Measurements from ENCODE around the gene SLAMF6.
"Not testable (repeated sequence)": the region's sequence is repeated elsewhere in the genome, so short reads cannot be mapped to it uniquely, and the experiment has no call there.

The SLAMF6 gene

GRCh38 chr1:160522622-160523345 is at the start of gene SLAMF6:
Gene SLAMF6, minus strand, starts transcription at chr1:160523255. Its CDS starts 63 bp downstream, at chr1:160523192.
- Histone ChIP-seq H3K27ac (peak within 1 kb of the TSS in 12 of 21 experiments; percentile 2 to 89 (median 67)), H3K4me3 (peak within 1 kb of the TSS in 5 of 7 experiments; percentile 13 to 31 (median 18))

GRCh38 chr1:160570840-160571239 is 47.8 kb upstream of the SLAMF6 start:
- H3K27ac ChIP-seq: peak overlapping the region in 6 of 21 experiments; percentile 17 to 95 (median 80)
- no peak overlapping the region for H3K4me3 ChIP-seq

- H3K27ac ChIP-seq: peak overlapping the region in 9 of 21 experiments; percentile 27 to 95 (median 67)
- no peak overlapping the region for H3K4me3 ChIP-seq
Measured at GRCh38 chr1:160569806-160570205, 46.8 kb upstream of the SLAMF6 start.

GRCh38 chr1:160567858-160568682 is 45.0 kb upstream of the SLAMF6 start:
- no peak overlapping the region for H3K4me3 ChIP-seq
- peak overlapping the region in 15 of 21 experiments; percentile 2 to 95 (median 60) for H3K27ac ChIP-seq

GRCh38 chr1:160567341-160567740 is 44.3 kb upstream of the SLAMF6 start:
- H3K27ac ChIP-seq: peak overlapping the region in 15 of 21 experiments; percentile 14 to 95 (median 60)
- no peak overlapping the region for H3K4me3 ChIP-seq

DNA sequence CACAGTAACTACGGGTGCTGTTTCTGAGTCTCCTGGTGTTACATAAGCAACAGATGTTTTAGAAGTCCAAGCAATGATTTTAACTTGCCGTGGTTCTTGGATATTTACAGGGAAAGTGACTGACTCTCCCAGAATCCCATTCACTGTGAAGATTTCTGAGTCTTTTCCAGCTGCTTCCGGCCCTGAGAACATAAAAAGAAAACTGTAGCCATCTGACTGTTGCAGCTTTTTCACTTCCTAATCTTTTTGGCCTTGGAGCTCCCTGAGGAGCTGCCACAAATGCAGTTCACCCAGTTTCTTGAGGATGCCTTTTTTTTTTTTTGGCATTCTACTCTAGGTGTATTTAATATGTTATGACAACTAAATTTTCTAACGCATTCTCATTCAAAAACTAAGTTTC is 42.5 kb upstream of the SLAMF6 start:
- H3K4me3 ChIP-seq: no peak overlapping the region
- peak overlapping the region in 8 of 21 experiments; percentile 30 to 95 (median 63) for H3K27ac ChIP-seq

GRCh38 chr1:160563230-160563629 is 40.2 kb upstream of the SLAMF6 start:
- not testable (repeated sequence) for H3K4me3 ChIP-seq
- peak overlapping the region in 1 of 21 experiments; percentile 95 for H3K27ac ChIP-seq

- not testable (repeated sequence) for H3K4me3 ChIP-seq
- H3K27ac ChIP-seq: peak overlapping the region in 1 of 21 experiments; percentile 95
Measured at GRCh38 chr1:160562745-160563144, 39.7 kb upstream of the SLAMF6 start.

- H3K4me3 ChIP-seq: no peak overlapping the region
- peak overlapping the region in 9 of 21 experiments; percentile 1 to 95 (median 66) for H3K27ac ChIP-seq
Measured at GRCh38 chr1:160560806-160561205, 37.8 kb upstream of the SLAMF6 start.

- Histone ChIP-seq H3K4me3 (no peak overlapping the region), H3K27ac (peak overlapping the region in 10 of 21 experiments; percentile 10 to 95 (median 68))
Measured at GRCh38 chr1:160560045-160560705, 37.1 kb upstream of the SLAMF6 start.

DNA sequence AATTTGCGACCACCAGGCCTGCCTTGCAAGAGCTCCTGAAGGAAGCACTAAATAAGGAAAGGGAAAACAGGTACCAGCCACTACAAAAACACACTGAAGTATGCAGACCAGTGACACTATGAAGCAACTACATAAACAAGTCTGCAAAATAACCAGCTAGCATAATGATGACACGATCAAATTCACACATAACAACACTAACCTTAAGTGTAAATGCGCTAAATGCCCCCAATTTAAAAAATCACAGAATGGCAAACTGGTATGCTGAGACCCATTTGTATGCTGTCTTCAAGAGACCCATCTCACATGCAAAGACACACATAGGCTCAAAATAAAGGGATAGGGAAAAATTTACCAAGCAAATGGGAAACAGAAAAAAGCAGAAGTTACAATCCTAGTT is 36.4 kb upstream of the SLAMF6 start:
- peak overlapping the region in 10 of 21 experiments; percentile 3 to 95 (median 68) for H3K27ac ChIP-seq
- not testable (repeated sequence) for H3K4me3 ChIP-seq

DNA sequence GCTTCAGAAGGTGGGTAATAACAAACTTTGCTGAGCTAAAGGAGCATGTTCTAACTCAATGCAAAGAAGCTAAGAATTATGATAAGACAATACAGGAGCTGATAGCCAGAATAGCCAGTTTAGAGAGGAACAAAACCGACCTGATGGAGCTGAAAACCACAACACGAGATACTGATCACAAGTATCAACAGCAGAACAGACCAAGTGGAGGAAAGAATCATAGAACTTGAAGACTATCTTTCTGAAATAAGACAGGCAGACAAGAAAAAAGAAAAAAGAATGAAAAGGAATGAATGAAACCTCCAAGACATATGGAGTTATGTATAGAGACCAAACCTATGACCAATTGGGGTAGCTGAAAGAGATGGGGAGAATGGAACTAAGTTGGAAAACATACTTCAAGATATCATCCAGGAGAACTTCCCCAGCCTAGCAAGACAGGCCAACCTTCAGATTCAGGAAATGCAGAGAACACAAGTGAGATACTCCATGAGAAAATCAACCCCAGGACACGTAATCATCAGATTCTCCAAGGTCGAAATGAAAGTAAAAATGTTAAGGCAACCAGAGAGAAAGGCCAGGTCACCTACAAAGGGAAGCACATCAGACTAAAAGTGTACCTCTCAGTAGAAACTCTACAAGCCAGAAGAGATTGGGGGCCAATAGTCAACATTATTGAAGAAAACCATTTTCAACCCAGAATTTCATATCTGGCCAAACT is 35.8 kb upstream of the SLAMF6 start:
- H3K4me3 ChIP-seq: no peak overlapping the region
- H3K27ac ChIP-seq: peak overlapping the region in 11 of 21 experiments; percentile 3 to 95 (median 66)

GRCh38 chr1:160553778-160554177 is 30.7 kb upstream of the SLAMF6 start:
- no peak overlapping the region for H3K27ac ChIP-seq
- no peak overlapping the region for H3K4me3 ChIP-seq

GRCh38 chr1:160552425-160552824 is 29.4 kb upstream of the SLAMF6 start:
- H3K27ac ChIP-seq: no peak overlapping the region
- H3K4me3 ChIP-seq: no peak overlapping the region

GRCh38 chr1:160550572-160551034 is 27.5 kb upstream of the SLAMF6 start:
- Histone ChIP-seq H3K4me3 (no peak overlapping the region), H3K27ac (peak overlapping the region in 1 of 21 experiments; percentile 43)

GRCh38 chr1:160549665-160550006 is 26.6 kb upstream of the SLAMF6 start:
- Histone ChIP-seq H3K4me3 (no peak overlapping the region), H3K27ac (peak overlapping the region in 2 of 21 experiments; percentile 11 to 43)

DNA sequence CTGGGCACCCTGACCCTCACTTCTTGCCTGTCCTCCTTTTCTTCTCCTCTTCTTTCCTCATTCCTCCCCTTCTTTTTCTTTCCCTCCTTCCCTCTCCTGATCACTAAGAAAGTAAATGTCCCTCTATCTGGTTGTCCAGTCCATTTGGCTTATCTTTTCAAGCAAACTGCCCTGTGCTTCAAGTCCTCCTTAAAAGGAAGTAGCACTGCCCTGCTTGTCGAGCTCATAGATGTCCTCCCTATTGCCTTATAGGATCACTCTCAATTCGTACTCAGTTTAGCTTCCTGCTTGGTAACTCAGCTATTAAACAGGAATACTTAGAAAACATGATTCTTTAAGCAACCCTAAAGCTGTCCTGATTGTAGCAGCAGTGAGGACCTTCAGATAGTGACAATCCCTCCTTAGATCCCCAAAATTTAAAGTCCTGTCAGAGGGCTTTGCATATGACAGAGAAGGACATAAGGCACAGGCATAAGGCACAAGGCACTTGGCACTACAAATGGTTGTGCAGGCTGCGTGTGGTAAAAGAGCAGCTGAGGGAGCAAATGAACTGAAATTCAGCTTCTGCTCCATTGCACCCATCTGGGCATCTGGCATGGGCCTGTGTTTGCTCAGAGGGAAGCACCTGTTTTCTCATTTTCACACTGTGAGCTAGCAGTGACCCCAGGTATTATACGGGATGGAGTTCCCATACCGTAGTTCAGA is 26.1 kb upstream of the SLAMF6 start:
- peak overlapping the region in 2 of 21 experiments; percentile 5 to 11 for H3K27ac ChIP-seq
- H3K4me3 ChIP-seq: no peak overlapping the region

DNA sequence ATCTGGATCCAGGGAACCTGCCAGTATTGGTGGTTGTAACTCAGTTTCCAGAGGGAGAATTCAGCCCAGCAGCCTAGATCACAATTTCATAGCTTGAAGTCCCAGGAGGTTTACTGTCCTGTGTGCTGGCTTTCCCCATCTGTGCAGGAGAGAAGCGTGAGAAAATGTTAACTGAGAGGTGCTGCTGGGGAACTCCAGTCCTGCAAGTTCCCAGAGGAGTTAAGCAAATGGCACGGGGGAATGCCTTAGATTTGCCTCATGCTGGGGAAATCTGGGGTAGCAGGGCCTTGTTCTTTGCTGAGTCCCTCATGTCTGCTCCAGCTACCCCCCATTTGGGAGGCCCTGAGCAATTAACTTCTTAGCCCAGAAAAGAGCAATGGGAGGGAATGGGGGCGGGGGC is 25.1 kb upstream of the SLAMF6 start:
- Histone ChIP-seq H3K4me3 (no peak overlapping the region), H3K27ac (peak overlapping the region in 2 of 21 experiments; percentile 6 to 7)

DNA sequence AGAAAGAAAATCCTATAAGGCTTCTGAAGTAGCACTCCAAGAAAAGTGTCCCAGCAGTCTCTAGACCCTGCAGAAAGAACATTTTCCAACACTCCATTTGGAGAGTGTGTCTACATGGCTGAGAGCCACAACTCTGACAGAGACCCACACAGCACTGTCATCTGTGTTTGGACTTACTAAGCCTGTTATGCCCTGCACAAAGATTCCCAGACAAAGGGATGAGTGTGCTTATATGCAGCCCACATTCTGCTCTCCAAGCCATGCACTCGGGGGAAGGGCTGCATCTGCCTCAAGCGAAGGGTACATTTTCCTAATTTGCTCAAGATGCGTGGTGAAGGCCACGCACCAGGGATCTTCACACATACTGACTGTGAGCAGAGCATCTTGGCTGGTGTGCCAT is 24.4 kb upstream of the SLAMF6 start:
- Histone ChIP-seq H3K27ac (peak overlapping the region in 2 of 21 experiments; percentile 42 to 54), H3K4me3 (no peak overlapping the region)
